Fibroblast of peridontal ligament (primary cell): ENCODE data around the gene ARFGEF2.
"Not testable (repeated sequence)": the region's sequence is repeated elsewhere in the genome, so short reads cannot be mapped to it uniquely, and the experiment has no call there.

ENCODE experiments used
- DNase-seq: peaks from one replicate; pipeline ENCODE4 v3.0.0-alpha.2; 2010; ENCODE audit errors: extremely low read depth

ARFGEF2 gene

DNA sequence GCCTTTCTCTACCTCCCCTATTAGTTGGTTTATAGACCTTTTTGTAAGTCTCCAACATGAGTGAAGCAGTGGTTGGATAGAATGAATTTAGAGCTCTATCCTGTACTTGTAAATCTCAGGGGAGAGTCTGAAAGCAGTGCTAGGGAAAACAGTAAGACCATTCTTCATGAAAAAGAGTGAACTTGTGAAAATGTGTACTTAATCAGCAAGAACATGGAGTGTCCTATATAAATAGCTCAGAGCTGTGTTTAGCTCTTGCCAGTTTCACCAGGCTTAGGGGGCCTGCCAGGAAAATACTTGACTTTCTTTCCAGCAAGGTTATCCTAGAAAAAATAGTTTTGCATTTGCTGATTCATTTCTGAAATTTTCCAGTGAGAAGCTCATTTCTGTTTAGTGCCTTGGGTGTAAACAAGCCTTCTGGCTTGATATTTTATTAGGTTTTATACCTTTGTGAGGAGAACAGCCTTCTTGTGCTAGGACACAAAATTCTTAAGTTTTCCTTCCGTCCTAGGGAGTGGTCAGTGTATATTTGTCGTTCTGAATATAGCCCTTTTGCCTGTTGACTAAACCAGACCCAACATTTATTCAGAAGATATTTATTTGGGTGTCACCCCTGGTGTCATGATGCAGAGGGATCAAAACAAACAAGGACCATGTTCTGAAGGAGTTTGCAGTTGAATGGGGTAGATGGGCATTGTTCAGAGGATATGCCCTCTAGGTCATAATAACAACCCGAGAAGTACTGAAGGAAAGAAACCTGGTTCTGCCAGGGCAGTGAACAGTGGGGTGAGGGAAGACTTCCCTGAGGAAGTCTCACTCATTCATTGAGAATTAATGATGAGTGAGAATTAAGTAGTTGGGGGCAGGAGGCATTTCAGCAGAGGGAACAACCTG is 7.6 kb downstream of the ARFGEF2 start:
- DNase-seq, result peak; percentile 83

DNA sequence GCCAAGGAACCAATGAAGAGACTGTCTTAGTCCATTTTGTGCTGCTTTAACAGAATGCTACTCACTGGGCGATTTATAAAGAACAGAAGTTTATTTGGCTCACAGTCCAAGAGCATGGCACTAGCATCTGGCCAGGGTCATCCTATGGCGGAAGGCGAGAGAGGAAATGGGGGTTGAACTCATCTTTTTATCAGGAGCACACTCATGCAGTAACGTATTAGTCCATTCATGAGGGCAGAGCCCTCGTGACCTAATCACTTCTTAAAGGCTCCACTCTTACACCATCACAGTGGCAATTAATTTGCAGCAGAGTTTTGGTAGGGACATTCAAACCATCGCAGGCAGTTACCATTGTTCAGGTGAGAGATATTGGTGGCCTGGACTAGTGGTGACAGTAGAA is 8.5 kb downstream of the ARFGEF2 start:
- DNase-seq, result no peak

DNA sequence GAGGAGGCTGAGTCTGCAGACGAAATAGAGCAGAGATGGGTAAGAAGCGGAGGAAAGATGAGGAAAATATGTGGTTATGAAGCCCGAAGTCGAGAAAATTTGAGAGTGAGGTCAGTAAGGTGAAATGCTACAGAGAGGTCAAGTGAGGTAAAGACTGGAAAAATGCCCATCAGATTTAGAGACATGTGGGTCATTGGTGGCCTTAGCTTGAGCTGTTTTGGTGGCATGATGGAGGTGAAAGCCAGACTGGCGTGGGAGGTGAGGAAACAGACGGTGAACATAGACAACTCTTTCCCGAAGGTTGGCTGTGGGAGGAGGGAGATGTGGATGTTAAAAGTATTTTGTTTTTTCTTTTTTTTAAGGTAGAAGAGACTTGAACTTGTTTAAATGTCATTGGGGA is 9.4 kb downstream of the ARFGEF2 start:
- DNase-seq, result no peak

DNA sequence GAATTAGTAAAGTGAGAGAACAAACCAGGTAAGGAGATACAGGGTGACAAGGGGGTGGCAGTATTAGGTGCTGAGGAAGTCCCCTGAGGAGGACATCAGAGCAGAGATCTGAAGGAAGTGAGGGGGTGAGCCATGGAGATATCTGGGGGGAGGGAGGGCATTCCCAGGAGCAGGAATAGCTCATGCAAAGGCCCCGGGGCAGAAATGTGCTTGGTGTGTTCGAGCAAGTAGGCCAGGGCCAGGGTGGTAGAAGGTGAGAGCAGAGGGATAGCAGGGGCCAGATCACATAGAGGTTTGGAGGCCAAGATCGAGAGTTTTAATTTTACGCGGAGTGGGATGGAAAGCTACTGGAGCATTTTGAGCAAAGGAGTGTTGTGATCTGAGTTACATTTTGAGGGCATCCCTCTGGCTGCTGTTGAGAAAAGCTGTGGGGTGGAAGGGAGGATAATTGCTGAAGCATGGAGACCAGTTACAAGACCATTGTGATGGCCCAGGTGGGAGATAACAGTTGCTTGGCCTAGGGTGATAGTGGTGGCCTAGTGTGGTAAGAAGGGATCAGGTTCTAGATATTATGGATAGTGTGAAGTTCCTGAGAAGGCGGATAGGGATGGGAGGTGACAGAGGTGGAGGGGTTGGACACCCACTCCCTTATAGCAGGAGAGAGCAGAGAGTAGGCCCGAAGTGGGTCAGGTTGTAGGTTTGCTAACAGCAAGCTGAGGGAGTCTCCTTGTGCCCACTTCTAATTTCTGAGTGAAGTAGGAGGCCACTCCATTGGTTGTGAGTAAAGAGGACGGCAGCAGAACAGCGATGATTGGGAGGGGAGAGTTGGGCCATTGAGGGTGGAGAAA is 10.2 kb downstream of the ARFGEF2 start:
- DNase-seq, result no peak

DNA sequence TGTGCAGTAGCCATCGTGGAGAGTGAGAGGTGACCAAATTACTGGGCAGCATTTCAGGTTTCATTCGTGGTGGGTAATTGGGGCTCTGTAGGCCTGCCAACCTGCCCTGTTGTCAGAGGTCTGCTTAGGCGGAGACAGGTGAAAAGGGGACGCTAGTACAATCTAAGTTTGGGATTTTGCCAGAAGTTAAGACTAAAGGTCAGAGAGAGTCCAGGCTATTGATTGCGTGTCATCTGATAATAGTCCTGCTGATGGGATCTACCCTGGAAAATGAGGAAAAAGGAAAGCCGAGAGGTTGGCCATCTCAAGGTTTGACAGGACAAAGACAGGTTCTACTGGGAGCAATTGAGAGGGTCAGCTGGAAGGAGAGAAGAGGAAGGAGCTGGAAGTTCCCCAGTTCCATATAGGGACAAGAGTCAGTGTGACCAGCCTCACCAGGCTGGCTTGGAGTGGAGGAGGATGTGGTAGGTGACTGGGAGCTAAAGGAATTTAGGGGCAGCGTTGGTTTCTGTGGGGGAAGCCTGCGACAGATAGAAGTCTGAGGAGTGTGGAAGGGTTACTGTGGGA is 10.9 kb downstream of the ARFGEF2 start:
- DNase-seq, result no peak

DNA sequence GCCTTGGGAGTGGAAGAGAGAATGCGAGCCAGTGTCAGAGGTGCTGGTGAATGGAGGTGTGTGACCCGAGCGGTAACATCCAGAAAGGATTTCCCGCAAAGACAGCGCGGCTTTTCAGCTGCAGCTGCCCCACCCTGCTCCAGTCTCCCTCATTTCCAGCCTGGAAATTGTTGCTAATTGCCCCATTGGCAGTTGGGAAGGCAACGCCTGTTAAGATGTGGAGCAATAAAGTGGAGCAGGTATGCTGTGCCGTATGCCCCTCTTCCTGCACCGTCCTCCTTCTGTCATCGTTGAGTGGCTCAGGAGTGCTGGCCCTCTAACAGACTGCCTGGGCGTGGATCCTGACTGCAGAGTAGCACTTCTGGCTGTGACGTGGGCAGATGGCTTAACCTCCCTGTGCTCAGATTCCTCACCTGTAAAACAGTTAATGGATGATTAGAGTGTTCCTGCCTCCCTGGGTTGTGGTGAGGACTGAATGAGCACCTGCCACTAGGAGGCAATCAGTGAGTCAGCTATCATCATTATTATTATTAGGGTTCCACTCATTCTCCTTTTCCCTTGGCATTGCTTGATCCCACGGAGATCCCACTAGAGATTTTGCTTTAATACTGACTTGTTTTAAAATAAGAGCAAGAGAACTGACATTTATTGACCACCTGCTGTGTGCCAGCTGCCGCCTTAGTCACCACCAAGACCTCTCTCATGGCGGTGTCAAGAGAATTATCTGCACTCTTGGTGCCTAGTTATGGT is 11.7 kb downstream of the ARFGEF2 start:
- DNase-seq, result no peak

DNA sequence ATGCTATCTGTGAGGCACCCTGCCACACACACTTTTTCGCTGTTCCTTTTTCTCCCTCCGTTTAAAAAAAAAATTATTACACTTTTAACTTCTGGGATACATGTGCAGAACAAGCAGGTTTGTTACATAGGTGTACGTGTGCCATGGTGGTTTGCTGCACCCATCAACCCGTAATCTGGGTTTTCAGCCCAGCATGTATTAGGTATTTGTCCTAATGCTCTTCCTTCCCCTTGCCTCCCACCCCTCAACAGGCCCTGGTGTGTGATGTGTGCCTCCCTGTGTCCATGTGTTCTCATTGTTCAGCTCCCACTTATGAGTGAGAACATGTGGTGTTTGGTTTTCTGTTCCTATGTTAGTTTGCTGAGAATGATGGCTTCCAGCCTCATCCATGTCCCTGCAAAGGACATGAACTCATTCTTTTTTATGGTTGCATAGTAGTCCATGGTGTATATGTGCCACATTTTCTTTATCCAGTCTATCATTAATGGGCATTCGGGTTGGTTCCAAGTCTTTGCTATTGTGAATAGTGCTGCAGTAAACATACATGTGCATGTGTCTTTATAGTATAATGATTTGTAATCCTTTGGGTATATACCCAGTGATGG is 12.9 kb downstream of the ARFGEF2 start:
- not testable (repeated sequence) for DNase-seq

DNA sequence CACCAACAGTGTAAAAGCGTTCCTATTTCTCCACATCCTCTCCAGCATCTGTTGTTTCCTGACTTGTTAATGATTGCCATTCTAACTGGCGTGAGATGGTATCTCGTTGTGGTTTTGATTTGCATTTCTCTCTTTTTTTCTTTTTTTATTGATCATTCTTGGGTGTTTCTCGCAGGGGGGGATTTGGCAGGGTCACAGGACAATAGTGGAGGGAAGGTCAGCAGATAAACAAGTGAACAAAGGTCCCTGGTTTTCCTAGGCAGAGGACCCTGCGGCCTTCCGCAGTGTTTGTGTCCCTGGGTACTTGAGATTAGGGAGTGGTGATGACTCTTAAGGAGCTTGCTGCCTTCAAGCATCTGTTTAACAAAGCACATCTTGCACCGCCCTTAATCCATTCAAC is 13.5 kb downstream of the ARFGEF2 start:
- not testable (repeated sequence) for DNase-seq

DNA sequence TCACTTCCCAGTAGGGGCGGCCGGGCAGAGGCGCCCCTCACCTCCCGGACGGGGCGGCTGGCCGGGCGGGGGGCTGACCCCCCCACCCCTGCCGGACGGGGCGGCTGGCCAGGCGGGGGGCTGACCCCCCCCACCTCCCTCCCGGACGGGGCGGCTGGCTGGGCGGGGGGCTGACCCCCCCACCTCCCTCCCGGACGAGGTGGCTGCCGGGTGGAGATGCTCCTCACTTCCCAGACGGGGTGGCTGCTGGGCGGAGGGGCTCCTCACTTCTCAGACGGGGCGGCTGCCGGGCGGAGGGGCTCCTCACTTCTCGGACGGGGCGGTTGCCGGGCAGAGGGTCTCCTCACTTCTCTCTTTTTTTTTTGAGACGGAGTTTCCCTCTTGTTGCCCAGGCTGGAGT is 14.7 kb downstream of the ARFGEF2 start:
- DNase-seq, result not testable (repeated sequence)

DNA sequence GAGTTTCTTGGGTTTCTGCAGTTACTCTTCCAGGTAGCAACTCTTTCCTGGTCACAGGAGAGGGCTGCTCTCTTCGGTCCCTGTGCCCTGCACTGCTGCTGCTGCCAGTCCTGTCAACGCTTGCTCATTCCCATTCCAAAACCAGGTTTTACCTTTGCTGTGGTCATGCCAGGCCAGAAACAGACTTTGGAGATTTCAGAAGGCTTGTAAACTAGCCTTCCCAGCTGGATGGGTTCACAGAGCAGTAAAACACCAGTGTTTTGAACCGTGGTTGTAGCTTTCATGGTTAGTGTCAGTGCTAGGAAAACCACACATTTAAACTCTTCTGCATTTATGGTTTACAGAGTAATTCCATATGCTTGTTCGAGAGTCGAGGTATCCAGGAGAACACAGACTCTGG is 16.2 kb downstream of the ARFGEF2 start:
- DNase-seq, result no peak

DNA sequence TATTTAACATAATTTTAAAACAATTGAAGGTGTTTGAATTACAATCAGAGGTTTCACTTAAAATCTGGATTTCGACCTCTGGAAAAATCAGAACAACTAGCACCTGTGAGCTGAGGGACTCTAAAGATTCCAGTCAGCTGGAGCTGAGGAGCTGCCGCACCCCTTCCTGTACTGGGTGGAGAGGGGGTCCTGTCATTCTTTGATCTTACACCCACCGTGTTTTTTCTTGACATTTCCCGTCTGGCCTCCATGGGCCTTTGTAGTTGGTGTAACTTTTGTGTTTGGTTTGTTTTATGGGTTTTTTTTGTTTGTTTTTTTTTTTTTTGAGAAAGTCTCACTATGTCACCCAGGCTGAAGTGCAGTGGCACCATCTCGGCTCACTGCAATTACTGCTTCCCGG is 17.2 kb downstream of the ARFGEF2 start:
- DNase-seq, result no peak

DNA sequence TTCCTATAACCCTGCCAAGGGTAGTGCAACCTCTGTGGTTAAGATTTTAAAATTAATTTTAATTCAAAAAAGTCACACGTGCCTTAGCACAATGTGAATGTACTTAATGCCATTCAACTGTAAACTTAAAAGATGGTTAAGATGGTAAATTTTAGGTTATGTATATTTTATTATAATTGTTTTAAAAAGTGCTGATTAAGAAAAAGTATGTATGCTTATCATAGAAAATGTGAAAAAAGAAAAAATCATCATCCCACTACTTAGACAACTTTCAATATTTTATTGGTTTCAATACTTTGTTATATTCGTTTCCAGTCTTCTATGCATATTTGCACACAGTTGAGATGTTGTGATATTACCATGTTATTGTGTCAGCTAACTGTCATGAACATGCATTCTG is 18.7 kb downstream of the ARFGEF2 start:
- no peak for DNase-seq

DNA sequence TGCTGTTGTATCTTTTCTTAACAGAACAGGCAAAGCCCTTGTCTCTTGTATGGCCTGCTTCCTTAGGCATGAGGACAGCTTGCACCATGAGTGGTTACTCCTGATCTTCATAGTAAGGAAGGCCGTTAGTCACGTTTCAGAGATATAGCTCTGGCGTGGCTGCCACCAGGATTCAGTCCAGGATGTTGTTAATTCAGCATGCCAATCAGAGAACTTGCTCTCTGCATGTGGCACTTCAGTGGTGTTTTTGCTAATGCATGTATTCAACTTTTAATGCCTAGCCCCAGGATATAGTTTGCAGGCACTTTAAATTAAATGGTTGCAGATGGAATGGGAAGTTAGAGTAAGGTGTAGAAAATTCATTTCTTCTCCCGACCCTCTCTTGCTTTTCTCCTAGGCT is 20.0 kb downstream of the ARFGEF2 start:
- DNase-seq, result no peak

DNA sequence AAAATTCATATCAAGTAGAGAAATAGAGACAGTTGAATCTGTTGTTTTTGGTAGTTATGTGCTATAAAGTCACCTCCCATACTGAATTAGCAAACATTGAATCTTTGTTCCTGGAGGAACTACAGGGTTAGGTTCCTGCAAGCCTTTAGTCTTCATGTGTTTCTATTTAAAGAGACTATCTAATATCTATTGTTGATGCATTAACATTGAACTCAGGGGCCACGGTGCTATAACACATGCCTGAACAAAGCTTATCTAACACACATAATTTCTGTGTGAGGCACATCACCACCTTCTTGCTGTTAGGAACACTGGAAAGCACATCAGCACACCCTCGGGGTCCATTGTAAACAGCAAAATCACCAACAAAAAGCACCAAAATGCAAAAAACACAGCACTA is 21.2 kb downstream of the ARFGEF2 start:
- DNase-seq, result no peak

DNA sequence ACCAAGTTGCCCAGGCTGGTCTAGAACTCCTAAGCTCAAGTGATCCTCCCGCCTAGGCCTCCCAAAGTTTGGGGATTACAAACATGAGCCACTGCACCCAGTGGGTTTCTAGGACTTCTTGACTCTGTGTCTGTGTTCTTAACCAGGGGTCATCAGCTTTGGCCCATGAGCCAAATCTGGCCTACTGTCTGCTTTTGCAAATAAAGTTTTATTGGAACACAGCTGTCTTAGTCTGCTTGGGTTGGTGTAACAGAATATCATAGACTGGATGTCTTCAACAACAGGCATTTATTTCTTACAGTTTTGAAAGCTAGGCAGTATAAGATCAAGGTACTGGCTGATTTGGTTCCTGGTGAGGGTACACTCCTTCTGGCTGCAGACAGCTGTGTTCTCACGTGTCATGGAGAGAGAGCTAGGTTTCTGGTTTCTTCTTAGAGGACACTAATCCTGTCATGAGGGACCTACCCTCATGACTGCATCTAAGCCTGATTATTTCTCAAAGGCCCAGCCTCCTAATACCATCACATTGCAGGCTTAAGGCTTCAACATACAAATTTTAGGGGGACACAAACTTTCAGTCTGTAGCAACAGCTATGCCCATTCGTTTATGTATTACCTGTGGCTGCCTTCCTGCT is 23.3 kb downstream of the ARFGEF2 start:
- DNase-seq, result no peak

DNA sequence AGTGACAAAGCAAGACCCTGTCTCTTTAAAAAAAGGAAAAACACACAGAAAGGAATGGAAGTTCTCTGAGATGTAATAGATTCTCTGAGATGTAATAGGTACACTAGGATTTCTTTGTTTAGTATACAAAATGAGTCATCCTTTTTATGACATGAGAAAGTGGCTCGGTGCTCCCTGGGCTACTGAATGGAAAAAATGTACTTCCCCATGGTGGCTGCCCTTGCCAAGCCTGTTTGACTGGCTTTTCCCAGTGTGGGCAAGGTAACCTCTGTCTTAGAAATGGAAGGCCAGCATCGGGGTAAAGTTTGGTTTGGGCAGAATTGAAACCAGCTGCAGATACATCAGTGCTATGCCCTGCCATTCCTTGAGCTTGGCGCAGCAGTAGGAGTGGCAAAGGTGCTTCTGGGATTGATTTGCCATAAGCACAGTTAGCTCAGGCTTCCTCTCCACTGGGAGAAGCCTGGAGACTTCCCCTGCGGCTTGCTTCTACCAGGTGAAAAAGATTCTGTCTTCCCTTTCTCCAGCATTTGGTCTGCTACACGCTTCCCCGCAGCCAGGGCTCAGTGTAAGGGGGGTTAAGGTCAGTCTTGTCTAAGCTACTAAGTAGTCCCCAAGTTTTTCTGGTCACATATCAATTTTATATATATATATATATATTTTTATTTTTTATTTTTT is 24.5 kb downstream of the ARFGEF2 start:
- DNase-seq, result no peak

DNA sequence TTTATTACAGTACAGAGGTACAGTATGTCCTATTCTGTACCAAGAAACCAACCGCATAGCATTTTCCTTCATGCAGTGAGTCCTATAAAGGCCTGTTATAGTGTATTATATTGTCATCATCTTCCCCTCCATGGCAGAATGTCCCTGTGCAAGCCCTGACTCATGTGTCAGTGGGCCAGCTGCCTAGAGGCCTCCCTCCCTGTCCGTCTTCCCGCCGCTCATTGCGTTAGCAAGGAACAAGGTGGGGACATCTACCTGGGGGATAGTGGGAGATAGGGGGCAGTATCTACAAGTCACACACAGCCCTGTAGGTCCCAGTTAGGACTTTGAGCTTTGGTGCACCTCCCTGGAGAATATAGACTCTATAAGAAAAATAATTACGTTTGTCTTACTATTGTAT is 27.1 kb downstream of the ARFGEF2 start:
- no peak for DNase-seq

DNA sequence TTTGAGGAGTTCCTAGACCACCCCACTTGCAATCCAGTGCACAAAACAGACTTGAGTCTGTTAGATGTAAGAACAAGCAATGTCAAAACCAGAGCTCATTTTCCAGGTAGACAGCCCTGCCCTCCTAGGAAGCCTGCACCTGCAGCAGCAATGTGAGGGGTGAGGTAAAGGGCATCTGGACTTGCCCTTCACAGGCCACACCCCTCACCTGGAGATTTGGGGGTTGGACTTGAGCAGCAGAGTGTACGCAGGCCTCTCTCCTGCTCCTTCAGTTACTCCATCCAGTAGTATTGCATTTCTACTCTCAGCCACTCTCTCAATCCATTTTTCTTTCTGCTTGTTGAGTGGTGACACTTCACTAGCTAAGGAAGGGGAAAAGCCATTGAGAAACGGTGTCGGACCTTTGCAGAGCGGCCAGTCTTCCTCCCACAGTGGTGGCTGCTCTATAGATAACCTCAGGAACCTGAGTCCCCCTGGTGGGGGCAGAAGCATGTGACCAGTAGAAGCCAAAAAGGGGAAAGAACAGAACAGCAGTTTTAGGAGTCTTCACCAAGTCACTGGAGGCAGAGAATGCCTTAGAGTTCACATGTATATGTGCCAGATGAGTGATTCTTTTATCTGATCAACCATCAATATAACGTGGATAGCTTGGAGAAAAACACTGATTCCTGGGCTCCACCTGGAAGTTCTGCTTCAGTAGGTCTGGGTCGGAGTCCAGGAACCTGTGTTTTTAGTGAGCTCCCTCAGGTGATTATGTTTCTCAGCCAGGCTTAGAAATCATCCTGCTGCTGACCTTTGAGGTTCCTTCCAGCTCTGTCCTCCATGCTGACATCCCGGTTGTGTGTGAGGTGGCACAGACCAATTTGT is 28.0 kb downstream of the ARFGEF2 start:
- no peak for DNase-seq

DNA sequence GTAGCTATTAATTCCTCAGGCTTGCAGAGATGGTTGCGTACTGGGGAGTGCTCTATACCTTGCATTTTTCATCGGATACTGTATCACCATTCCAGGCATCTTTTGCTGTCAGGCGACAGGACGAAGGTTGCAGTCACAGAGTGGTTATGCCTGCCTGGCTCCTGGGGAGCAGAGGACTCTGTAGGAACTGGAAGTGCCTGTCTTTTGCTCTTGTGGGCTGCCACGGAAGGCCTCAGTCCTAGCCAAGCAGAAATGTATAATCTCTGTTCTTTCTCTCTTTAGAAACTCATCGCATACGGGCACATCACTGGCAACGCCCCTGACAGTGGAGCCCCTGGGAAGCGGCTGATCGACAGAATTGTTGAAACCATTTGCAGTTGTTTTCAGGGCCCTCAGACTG is 29.5 kb downstream of the ARFGEF2 start:
- no peak for DNase-seq
